Measurements from ENCODE around the gene SEMA3G.

- TF ChIP-seq SUZ12 (IDR thresholded peaks at IDR 0.05; ENCODE audit: extremely low read depth, insufficient read depth, insufficient read length), result no peak
- no peak for TF ChIP-seq ZNF274 (IDR thresholded peaks at IDR 0.05; ENCODE audit: low read depth, low read length)
Measured at GRCh38 chr3:52415800-52416199, 29.1 kb downstream of the SEMA3G start.
